CD4-positive, alpha-beta T cell treated with Interleukin-1 beta for 1 hour (primary cell): ENCODE results near the gene MTPN.

ENCODE experiments used
- DNase-seq, 2 donors: peaks; one replicate each; pipeline ENCODE4 v3.0.0-alpha.2; 2020 to 2022

The MTPN gene

GRCh38 chr7:135981958-135982646 is 4.9 kb upstream of the MTPN start:
- DNase-seq: no peak

GRCh38 chr7:135980665-135981180 is 3.6 kb upstream of the MTPN start:
- DNase-seq: peak; percentile 74 to 87

DNA sequence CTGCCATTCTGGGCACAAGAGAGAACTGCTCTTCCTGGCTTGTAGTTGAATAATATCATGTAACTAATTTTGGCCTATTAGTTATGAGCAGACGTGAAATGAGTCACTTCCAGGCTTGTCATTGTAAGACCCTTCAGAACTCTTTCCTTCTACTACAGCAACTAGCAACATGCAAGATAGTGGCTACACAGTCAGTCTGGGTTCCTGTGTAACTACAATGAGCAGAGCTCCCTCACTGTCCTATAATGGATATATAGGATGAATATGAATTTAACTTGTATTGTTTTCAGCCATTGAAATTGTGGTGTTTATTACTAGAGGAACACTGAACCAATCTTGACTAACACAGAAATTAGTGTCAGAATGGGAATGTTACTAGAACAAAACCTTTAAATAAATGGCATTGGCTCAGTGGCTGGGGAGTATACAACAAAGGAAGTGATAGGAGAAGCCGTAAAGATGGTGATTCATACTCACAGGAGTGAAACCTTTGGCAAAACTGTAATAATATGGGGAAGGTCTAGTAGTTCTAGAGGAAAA is 2.9 kb upstream of the MTPN start:
- DNase-seq: no peak

- DNase-seq: no peak
Measured at GRCh38 chr7:135979471-135980011, 2.4 kb upstream of the MTPN start.

DNA sequence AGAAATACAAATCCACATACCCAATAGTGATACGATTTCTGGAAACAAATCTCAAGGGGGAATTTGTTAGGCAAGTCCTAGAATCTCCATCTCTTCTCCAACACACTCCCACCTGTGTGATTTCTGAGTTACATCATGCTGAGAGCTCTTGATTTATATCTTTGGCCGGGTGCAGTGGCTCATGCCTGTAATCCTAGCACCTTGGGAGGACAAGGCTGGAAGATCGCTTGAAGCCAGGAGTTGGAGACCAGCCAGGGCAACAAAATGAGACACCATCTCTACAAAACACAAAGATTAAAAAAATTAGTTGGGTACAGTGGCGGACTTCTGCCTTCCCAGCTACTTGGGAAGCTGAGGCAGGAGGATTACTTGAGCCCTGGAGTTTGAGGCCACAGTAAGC is 1.5 kb upstream of the MTPN start:
- no peak for DNase-seq

DNA sequence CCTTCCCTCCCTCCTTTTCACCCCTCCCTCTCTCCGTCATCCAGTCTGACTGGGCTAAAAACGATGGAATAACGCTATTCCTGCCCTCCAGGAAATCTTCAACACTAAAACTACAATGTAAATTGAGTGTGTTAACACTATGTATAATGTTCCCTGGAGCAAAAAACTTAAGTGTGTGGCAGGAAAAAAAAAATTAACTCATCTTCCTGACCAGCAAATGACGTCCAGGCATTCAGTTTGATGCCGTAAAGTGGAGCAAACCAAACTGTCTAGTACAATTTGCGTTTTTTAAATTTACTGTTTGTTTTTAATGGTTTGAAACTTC is 545 bp upstream of the MTPN start:
- no peak for DNase-seq

DNA sequence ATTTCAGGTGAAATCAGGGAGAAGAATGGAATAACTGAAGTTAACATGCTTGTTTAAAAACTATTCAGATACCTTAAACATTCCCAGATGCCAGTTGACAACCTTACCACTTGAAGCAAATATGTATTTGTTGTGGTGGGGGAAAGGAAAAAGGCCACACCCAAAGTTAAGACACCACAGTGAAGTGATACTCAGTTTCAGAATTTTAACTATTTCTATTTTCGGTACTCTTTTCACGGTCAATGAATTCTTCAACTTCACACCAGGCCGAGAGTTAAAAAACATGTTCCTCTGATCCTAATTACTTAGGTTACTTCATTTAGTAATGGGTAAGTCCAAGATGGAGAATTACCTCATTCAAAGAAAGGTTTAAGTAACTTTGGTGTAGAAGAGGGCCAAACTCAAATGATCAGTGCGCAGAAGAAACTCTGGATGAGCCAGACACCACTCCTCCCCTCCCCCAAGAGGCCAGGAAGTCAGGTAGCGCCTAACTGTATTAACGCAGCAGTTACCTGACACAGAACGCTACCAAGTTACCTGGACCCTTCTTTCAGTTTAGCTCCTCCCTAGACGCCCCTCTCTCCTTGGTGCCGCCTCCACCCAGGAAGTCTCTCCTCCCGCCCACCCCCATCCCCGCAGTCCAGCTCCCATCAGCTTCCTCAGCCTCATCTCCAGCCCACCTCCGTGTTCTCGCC is 700 bp downstream of the MTPN start:
- peak; percentile 37 to 46 for DNase-seq

GRCh38 chr7:135975166-135975565 is 2.0 kb downstream of the MTPN start:
- DNase-seq: no peak

GRCh38 chr7:135974667-135975066 is 2.5 kb downstream of the MTPN start:
- DNase-seq: no peak

- no peak for DNase-seq
Measured at GRCh38 chr7:135971366-135971725, 5.8 kb downstream of the MTPN start.

DNA sequence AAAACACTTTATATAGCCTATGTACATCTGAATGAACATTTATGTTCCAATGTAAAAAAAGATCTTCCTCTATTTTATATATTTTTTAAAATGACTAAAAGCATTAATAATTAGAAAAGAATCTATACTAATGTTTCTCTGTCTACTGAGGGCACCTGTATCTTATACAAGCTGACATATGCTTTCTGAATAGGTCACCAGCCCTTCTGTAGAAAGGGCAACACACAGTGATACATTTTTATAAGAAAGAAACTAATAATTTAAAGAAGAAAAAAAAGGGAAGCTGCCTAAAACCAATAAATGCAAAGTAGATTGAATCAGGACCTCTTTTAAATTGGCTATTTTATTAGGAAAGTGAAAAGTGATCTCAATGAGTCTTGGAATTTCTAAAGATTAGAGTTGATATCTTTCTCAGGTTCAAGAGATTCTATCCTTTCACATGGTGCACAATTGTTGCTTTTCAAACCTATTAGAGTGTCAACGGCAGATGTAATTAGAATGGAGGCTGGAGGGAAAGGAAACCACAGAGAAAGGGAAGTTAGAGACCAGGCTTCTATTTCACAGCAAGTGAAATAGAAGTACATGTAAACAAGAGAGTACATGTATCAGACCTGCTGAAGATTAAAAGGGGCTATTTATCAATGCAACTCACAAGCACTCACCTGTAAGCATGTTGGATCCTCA is 6.3 kb downstream of the MTPN start:
- DNase-seq: no peak

DNA sequence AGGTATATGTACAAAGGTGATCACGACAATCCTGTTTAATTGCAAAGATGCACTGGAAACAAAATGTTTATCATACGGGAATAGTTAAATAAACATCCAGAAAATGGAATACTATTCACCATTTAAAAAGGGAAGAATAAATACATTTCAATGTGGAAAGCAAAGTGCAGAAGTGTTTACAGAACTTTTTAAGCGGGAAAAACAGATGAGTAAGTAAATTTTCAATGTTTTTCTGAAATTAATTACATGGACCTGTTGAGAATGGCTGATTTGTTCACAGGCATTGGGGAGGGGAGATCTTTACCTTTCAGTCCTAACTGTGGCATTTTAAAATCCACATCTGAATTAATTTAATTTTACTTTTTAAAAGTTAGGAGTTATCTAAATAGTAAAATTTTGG is 7.1 kb downstream of the MTPN start:
- DNase-seq: no peak

- no peak for DNase-seq
Measured at GRCh38 chr7:135966341-135967043, 10.7 kb downstream of the MTPN start.

DNA sequence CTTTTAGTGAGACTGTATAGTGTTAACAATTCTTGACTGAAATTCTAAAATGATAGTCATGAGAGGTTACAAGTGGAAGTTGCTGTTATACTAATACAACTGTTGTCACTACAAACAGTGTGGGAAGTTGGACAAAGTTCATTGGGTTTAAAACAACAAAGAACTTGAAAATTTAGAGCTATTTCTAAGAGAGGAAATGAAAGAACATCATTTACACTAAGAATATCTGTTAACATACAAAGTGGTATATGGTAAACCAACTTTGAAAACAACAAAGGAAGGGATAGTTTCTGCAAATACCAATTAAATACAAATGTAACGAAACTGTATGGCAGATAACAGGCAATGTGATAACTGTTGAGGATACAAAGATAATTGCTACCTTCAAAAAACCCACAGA is 11.6 kb downstream of the MTPN start:
- DNase-seq: no peak

GRCh38 chr7:135964791-135965190 is 12.4 kb downstream of the MTPN start:
- DNase-seq: no peak

GRCh38 chr7:135964274-135964673 is 12.9 kb downstream of the MTPN start:
- no peak for DNase-seq

DNA sequence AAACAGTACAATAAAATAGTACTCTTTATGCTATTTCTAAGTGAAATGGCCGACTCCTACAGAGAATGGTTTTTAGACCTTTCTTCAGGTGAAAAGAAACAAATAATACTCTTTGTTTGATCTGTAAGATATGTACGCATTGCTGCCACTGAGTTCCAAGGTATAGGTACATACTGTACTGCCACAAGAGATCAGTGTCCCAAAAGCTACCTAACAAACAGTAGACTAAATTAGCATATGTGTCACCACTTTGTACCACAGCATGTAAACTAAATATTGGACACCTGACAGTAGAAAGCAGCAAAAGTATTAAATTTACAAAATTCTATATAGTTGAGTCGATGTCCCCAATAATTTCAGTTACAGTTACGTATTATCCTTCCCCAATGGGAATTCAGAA is 14.4 kb downstream of the MTPN start:
- no peak for DNase-seq

- DNase-seq: no peak
Measured at GRCh38 chr7:135960709-135961451, 16.3 kb downstream of the MTPN start.

DNA sequence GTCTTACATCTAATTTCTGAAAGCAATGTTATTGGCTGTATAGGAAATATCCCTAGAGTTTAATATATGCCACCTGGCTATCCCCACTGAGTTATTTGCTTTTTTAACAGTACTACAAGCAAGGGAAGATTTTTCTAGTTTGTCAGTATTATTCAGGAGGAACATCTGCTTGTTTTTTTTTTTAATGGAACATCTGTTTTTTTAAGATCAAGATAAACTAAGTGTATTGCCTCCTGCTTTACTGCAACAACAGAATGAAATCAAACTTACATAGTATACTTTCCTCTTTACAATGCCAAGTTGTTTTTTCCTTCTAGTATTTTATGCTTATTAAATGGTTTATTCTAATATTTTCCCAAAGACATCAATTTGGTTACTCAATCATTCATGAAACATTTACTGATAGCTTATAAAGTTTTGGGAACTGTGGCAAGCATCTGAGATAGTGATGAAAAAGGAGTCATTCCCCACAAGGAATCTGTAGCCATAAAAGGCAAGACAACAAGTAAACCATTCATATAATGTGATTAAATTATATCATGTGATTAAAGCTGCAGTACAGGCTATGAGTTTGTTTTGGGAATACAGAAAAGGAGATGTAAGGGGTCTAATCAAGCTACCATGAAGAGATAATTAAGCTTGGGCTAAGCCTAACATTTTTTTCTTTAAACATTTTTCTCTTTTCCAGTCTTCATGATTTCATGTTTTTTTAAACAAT is 17.4 kb downstream of the MTPN start:
- DNase-seq: no peak

DNA sequence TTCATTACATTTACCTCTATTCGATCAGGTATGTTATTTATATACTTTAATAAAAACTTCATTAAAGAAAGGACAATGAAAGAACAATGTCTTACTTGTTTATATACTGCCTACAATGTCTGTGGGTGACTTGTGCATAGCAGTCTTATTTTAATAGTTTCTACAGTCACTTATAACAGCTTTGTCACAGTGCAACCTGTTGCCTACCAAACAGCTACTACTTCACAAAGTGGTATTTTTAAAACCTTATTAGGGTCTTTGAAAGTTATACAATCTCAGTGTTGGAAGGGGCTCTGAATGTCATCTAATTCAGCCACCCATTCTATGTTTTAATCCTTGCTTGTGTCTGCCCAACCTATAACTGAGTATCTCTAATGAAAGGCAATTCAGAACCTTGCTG is 19.0 kb downstream of the MTPN start:
- DNase-seq: no peak

- no peak for DNase-seq
Measured at GRCh38 chr7:135957627-135958026, 19.5 kb downstream of the MTPN start.

DNA sequence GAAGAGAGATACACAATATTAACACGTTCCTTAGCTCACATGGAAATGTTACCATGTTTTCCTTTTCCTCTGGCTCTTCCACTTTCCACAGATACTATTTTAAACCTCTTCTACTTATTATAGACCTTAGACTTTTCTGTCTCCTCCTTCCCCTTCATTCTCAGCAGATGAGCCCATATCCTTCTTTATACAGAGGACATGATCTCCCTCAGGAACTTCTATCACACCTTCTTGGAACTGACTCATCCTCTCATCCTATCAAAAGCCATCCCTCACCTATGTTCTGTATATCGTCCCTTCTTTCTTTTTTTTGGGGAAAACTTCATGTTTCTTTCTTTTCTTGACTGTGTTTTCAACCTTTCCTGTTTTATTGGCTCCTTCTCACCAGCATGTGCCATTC is 20.8 kb downstream of the MTPN start:
- no peak for DNase-seq
